HG03095 (cell line): ENCODE results near the gene NPIPA1.
"Not testable (repeated sequence)": the region's sequence is repeated elsewhere in the genome, so short reads cannot be mapped to it uniquely, and the experiment has no call there.

Experiments used
- ATAC-seq: cut with Tn5 transposase; IDR thresholded peaks from one replicate; pipeline ENCODE4 v1.9.1; 2021; ENCODE audit warnings: moderate library complexity; ENCODE audit not compliant: unreplicated experiment

NPIPA1 gene

GRCh38 chr16:14937143-14937542, at the start of gene NPIPA1:
Gene NPIPA1, plus strand, starts transcription at chr16:14937443. Its CDS starts 0 bp downstream, at chr16:14937443.
- not testable (repeated sequence) for ATAC-seq

GRCh38 chr16:14892111-14892510, 45.1 kb upstream of the NPIPA1 start:
- ATAC-seq, result not testable (repeated sequence)

GRCh38 chr16:14895382-14895781, 41.9 kb upstream of the NPIPA1 start:
- ATAC-seq, result not testable (repeated sequence)

GRCh38 chr16:14896023-14896422, 41.2 kb upstream of the NPIPA1 start:
- not testable (repeated sequence) for ATAC-seq

- ATAC-seq, result not testable (repeated sequence)
Measured at GRCh38 chr16:14897006-14897664, 40.1 kb upstream of the NPIPA1 start.

GRCh38 chr16:14898162-14898561, 39.1 kb upstream of the NPIPA1 start:
- ATAC-seq, result not testable (repeated sequence)

- not testable (repeated sequence) for ATAC-seq
Measured at GRCh38 chr16:14903191-14903957, 33.9 kb upstream of the NPIPA1 start.

GRCh38 chr16:14909744-14910143, 27.5 kb upstream of the NPIPA1 start:
- ATAC-seq, result not testable (repeated sequence)

GRCh38 chr16:14910833-14911629, 26.2 kb upstream of the NPIPA1 start:
- not testable (repeated sequence) for ATAC-seq

GRCh38 chr16:14911954-14912353, 25.3 kb upstream of the NPIPA1 start:
- not testable (repeated sequence) for ATAC-seq

GRCh38 chr16:14912588-14912987, 24.7 kb upstream of the NPIPA1 start:
- not testable (repeated sequence) for ATAC-seq

- not testable (repeated sequence) for ATAC-seq
Measured at GRCh38 chr16:14918504-14918903, 18.7 kb upstream of the NPIPA1 start.

GRCh38 chr16:14919837-14920600, 17.2 kb upstream of the NPIPA1 start:
- ATAC-seq, result not testable (repeated sequence)

- not testable (repeated sequence) for ATAC-seq
Measured at GRCh38 chr16:14922285-14922684, 15.0 kb upstream of the NPIPA1 start.

- ATAC-seq, result not testable (repeated sequence)
Measured at GRCh38 chr16:14922968-14923367, 14.3 kb upstream of the NPIPA1 start.

GRCh38 chr16:14923394-14924088, 13.7 kb upstream of the NPIPA1 start:
- not testable (repeated sequence) for ATAC-seq

- ATAC-seq, result not testable (repeated sequence)
Measured at GRCh38 chr16:14924359-14924758, 12.9 kb upstream of the NPIPA1 start.

- not testable (repeated sequence) for ATAC-seq
Measured at GRCh38 chr16:14924982-14925381, 12.3 kb upstream of the NPIPA1 start.

- not testable (repeated sequence) for ATAC-seq
Measured at GRCh38 chr16:14928064-14928714, 9.1 kb upstream of the NPIPA1 start.
